NCI-H2029 (cell line): ENCODE data around the gene KLRC3.
"Not testable (repeated sequence)": the region's sequence is repeated elsewhere in the genome, so short reads cannot be mapped to it uniquely, and the experiment has no call there.

Experiments used
- DNase-seq: peaks from one replicate; lab custom pipeline; 2025; lab: John Stamatoyannopoulos, UW

Gene KLRC3

GRCh38 chr12:10368206-10369171 is 51.9 kb downstream of the KLRC3 start:
- no peak for DNase-seq

- DNase-seq, result not testable (repeated sequence)
Observed at GRCh38 chr12:10367714-10368113, 52.7 kb downstream of the KLRC3 start.

DNA sequence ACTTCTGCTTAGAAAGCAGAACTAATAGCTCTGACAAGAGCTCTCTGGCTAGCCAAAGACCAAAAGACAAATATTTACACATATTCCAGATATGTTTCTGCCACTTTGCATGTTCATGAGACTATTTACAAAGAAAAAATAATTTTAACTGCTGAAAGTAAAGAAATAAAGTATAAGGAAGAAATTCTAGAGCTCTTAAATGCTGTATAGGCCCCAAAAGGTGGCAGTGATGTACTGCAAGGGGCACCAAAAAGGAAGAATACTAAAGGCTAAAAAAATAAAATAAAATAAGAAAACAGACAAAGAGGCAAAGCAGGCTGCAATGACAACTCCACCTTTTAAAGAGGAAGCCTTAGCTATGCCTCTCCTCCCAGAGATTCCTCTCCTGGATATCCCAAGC is 53.5 kb downstream of the KLRC3 start:
- peak; percentile 39 for DNase-seq

DNA sequence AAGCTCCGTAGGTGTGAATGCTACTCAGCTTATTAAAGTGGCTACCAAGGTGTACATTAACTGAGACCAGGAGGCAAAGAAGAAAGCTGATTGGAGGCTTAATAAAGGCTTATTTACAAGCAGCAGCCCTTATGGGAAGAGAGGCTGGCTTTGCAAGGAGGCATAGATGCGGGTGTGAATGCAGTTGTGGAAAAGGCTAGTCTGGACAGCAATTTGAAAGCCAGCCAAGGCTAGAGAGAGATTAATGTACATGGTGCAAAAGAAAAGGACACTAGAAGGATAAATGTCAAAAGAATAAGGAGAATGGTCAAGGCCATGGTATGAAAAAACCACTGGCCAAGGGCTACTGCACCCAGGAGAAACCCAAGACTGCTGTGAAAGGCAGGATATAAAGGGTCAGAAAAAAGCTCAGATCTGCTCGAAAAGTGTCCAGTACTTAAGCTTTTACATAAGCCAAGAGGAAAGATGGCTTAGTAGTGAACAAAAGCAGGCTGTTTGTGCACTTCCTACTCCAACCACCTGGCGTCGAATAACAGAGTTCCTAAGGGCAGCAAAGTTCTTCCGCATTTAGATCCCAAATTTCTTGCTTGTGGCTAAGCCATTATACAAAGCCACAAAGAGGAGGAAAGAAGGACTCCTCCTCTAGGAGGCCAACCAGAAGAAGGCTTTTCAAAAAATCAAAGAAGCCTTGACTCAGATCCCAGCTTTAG is 54.5 kb downstream of the KLRC3 start:
- peak; percentile 27 for DNase-seq

DNA sequence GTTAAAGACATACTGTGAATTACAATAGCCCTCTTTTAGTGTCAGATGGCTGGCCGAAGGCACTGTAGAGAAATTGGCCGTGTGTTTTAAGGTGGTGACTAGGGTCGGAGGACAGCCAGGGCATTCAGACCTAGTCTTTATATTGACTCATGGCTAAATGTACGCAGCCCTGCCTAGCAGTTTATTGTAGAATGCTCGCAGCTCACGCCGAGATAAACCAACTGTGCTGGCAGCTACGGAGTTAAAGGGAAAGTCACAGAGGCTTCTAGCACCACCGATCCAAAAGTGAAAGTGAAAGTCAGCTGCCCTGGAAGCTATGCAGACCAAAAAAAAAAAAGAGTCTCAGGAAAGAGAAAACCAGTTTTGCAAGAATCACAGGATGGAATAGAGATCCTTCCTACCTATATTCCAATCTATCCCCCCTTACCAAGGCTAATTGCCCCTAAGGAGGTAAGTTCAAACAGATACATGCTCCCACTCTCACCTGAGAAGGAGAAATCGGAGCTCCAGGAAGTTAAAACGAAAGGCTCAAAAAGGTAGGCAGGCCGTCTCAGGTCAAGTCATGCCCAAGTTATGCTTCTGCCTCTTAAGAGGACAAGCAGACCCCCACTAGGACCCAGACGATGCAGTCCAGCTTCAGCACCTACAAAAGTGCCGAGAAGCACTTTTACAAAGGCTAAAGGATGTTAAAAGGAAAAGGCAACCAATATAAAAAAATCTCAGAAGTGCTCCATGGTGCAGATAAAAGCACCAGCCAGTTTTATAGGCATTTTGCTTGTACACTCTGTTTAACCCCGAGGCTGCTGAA is 55.4 kb downstream of the KLRC3 start:
- peak; percentile 87 for DNase-seq

DNA sequence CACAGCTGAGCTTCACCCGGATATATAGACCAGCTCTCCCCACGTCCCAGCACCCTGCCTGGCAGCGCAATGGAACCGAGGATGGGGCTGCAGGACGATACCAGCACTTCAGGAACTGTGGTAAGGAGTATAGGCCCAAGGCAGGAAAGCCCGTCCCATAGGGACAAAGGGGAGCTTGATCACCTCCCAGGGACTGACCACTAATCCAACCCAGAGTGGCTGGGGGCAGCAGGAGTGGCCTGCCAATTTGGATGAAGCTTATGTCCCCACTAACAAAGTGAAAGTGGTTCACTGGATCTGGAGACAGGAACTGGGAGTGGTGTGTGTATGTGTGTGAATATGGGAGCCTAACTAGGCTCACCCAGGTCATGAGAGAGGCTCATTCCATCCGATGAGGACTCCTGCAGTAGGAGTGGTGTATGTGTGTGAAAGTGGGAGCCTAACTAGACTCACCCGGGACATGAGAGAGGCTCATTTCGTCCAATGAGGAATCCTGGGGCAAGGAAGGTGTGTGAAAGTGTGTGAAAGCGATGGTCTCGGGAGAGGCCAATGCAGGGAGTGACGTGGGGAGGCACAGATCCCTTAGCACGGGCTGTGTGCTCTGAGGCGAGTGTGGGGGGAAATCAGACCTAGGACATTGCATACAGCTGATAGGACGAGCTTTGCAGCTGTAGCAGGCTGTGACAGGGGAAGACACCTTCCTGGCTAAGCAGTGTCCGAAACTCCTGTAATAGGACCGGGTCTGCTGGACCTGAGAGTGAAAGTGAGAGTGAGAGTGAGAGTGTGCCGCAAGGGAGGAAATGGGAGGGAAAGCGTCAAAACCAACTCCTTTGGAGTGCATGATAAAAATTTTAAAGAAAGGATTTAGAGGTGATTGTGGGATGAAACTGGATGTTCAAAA is 56.2 kb downstream of the KLRC3 start:
- peak; percentile 87 for DNase-seq

DNA sequence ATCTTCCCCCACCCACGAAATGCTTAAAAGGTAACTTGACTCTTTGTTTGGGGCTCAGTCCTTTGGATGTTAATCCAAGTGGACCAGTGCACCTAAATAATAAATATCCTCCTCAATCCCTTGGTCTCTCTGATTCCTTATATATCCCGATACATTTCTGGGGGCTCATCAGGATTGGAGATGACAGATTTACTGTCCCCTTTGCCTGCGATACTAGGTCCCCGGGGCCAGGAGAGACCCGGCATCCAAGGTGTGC is 56.8 kb downstream of the KLRC3 start:
- peak; percentile 37 for DNase-seq

DNA sequence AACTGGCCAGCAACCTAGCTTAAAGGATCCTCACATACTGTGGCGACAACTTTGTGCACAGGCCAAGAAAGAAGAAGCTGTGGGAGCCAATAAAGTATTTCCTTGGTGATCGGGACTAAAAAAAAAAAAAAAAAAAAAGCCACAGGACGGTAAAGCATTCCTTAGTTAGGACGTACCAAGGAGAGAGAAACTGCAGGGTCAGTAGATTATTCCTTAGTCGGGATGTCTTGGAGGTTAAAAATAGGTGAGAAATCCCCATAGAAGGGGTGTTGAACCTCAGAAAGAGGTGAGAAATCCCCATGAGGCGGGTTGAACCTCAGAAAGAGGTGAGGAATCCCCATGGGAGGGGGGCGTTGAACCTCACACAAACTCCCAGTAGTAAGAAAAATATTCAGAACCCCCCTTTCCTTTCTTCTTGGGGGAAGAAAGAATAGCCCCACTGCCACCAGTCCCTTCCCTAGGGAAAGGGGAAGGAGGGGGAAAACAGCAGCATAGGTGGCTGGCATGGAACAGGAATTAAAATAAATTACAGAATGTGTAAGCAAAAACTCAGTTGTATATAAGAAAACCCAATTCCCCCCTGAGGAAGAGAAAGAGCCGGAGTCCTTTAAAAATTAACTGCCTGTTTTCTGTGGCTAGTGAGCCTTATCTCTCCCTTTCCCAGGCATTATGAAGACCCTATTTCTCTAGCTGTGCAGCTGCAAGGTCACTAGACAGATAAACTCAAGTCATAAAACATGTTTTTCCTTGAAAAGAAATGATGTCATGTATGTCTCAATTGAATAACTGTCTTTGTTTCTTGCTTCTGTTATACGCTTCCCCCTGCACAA is 57.4 kb downstream of the KLRC3 start:
- DNase-seq, result peak; percentile 16

DNA sequence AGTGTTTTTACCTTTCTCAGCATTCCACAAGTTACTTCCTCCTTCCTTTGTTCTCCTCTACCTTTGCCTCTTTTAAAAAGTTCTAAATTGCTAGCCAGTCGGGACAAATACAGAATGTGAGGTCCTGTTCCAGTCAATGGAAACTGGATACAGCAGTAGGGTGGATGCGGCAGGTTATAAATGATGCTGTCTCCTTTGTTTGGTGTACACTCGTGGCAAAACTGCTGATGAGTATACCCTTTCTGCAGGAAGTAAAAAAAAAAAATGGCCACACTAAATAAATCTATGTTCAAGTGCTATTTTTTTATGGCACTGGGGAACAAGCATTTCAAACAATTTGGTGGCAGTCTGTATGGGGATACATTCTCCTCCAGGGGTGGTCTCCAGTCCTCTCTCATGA is 58.1 kb downstream of the KLRC3 start:
- DNase-seq, result peak; percentile 76
